HG03060 (cell line): ENCODE measurements around the gene CARD10.

Experiments used
- ATAC-seq: cut with Tn5 transposase; IDR thresholded peaks from one replicate; pipeline ENCODE4 v1.9.1; 2021; ENCODE audit warnings: low read depth, moderate number of reproducible peaks; ENCODE audit not compliant: unreplicated experiment

Gene CARD10

GRCh38 chr22:37491106-37491505 is 28.1 kb downstream of the CARD10 start:
- no peak for ATAC-seq

- no peak for ATAC-seq
Measured at GRCh38 chr22:37489983-37490382, 29.2 kb downstream of the CARD10 start.

GRCh38 chr22:37488337-37489135 is 30.7 kb downstream of the CARD10 start:
- ATAC-seq, result no peak

GRCh38 chr22:37487571-37487970 is 31.6 kb downstream of the CARD10 start:
- ATAC-seq, result no peak

GRCh38 chr22:37487129-37487528 is 32.1 kb downstream of the CARD10 start:
- ATAC-seq, result no peak

GRCh38 chr22:37486224-37486845 is 32.9 kb downstream of the CARD10 start, which contains the start of gene MFNG:
Gene MFNG (minus strand): TSS chr22:37486384. CDS start chr22:37486177, 207 bp downstream.
- no peak for ATAC-seq

- ATAC-seq, result no peak
Measured at GRCh38 chr22:37485395-37486223, 33.6 kb downstream of the CARD10 start.

GRCh38 chr22:37484480-37485394 is 34.5 kb downstream of the CARD10 start:
- no peak for ATAC-seq

- no peak for ATAC-seq
Measured at GRCh38 chr22:37483050-37483449, 36.2 kb downstream of the CARD10 start.

GRCh38 chr22:37482244-37482643 is 37.0 kb downstream of the CARD10 start:
- ATAC-seq, result no peak

GRCh38 chr22:37481347-37481907 is 37.8 kb downstream of the CARD10 start:
- no peak for ATAC-seq

GRCh38 chr22:37480387-37481346 is 38.5 kb downstream of the CARD10 start:
- no peak for ATAC-seq

- ATAC-seq, result no peak
Measured at GRCh38 chr22:37479196-37479595, 40.0 kb downstream of the CARD10 start.

- no peak for ATAC-seq
Measured at GRCh38 chr22:37476389-37477329, 42.6 kb downstream of the CARD10 start.

GRCh38 chr22:37474447-37475090 is 44.6 kb downstream of the CARD10 start:
- ATAC-seq, result no peak

GRCh38 chr22:37473437-37473946 is 45.7 kb downstream of the CARD10 start:
- ATAC-seq, result no peak
